HG03139 (cell line): Measurements from ENCODE around the gene KCNJ4.

Experiments used
- ATAC-seq: cut with Tn5 transposase; IDR thresholded peaks from one replicate; pipeline ENCODE4 v1.9.1; 2021; ENCODE audit not compliant: unreplicated experiment

The KCNJ4 gene

GRCh38 chr22:38455076-38455529, at the start of gene KCNJ4:
KCNJ4 (minus strand) TSS chr22:38455199; CDS start chr22:38428132, 27,067 bp downstream.
- ATAC-seq, result no peak

- no peak for ATAC-seq
Measured at GRCh38 chr22:38503021-38503420, 48.0 kb upstream of the KCNJ4 start.

GRCh38 chr22:38501797-38502672, 47.0 kb upstream of the KCNJ4 start:
- no peak for ATAC-seq

GRCh38 chr22:38497869-38498268, 42.9 kb upstream of the KCNJ4 start:
- ATAC-seq, result no peak

- ATAC-seq, result no peak
Measured at GRCh38 chr22:38494939-38495338, 39.9 kb upstream of the KCNJ4 start.

GRCh38 chr22:38494498-38494897, 39.5 kb upstream of the KCNJ4 start:
- ATAC-seq, result no peak

GRCh38 chr22:38491707-38492348, 36.8 kb upstream of the KCNJ4 start:
- no peak for ATAC-seq

GRCh38 chr22:38490915-38491314, 35.9 kb upstream of the KCNJ4 start:
- ATAC-seq, result no peak

GRCh38 chr22:38490475-38490874, 35.5 kb upstream of the KCNJ4 start:
- ATAC-seq, result no peak

- ATAC-seq, result no peak
Measured at GRCh38 chr22:38489561-38490145, 34.7 kb upstream of the KCNJ4 start.

- ATAC-seq, result no peak
Measured at GRCh38 chr22:38489142-38489541, 34.1 kb upstream of the KCNJ4 start.

GRCh38 chr22:38487946-38488345, 32.9 kb upstream of the KCNJ4 start:
- ATAC-seq, result no peak

- ATAC-seq, result no peak
Measured at GRCh38 chr22:38485783-38486182, 30.8 kb upstream of the KCNJ4 start.

GRCh38 chr22:38484244-38484643, 29.2 kb upstream of the KCNJ4 start:
- no peak for ATAC-seq

GRCh38 chr22:38482662-38483308, 27.8 kb upstream of the KCNJ4 start:
- no peak for ATAC-seq

- ATAC-seq, result no peak
Measured at GRCh38 chr22:38481871-38482332, 26.9 kb upstream of the KCNJ4 start.

- no peak for ATAC-seq
Measured at GRCh38 chr22:38481162-38481870, 26.3 kb upstream of the KCNJ4 start.

- no peak for ATAC-seq
Measured at GRCh38 chr22:38479096-38479837, 24.3 kb upstream of the KCNJ4 start.

- ATAC-seq, result no peak
Measured at GRCh38 chr22:38477585-38477984, 22.6 kb upstream of the KCNJ4 start.
